ENCODE measurements around the gene SRP19.

GRCh38 chr5:112918679-112919078, 57.6 kb downstream of the SRP19 start:
- TF ChIP-seq ZNF565 (CRISPR knock-in tag; conservative IDR thresholded peaks at IDR 0.05; ENCODE audit: low read depth), result no peak
- TF ChIP-seq RARB (CRISPR knock-in tag; IDR thresholded peaks at IDR 0.05), result no peak
- no peak for TF ChIP-seq TSHZ2 (CRISPR knock-in tag; IDR thresholded peaks at IDR 0.05)
- TF ChIP-seq ZFP30 (CRISPR knock-in tag; IDR thresholded peaks at IDR 0.05), result no peak
- no peak for TF ChIP-seq PATZ1 (CRISPR knock-in tag; IDR thresholded peaks at IDR 0.05; ENCODE audit: borderline replicate concordance)
- TF ChIP-seq TCF4 (CRISPR knock-in tag; IDR thresholded peaks at IDR 0.05; ENCODE audit: borderline replicate concordance), result no peak
- TF ChIP-seq OSR1 (CRISPR knock-in tag; IDR thresholded peaks at IDR 0.05), result no peak
- no peak for TF ChIP-seq GLIS3 (CRISPR knock-in tag; IDR thresholded peaks at IDR 0.05)
- no peak for TF ChIP-seq CREB5 (CRISPR knock-in tag; IDR thresholded peaks at IDR 0.05; ENCODE audit: low read depth)

All from SK-N-SH treated with all-trans-retinoic acid at 6 μM for 48 hours (cell line).